GM23338 (cell line): ENCODE data around the gene SRGAP3.

ENCODE experiments used
- ETS1 ChIP-seq: IDR thresholded peaks from 2 replicates; pipeline ENCODE4 v1.6.1; 2016; ENCODE audit warnings: antibody characterized with exemption
- EZH2 ChIP-seq: fragments of 200-600 bp; sonication (generic); IDR thresholded peaks from one replicate; pipeline ENCODE4 v1.8.0; 2017; ENCODE audit warnings: antibody characterized with exemption, mild to moderate bottlenecking, low read depth; ENCODE audit not compliant: unreplicated experiment
- TF ChIP-seq, protein P1 (sequence below), 2 experiments: fragments of 200-600 bp in 1 of 2; sonication (generic) in 1 of 2; conservative IDR thresholded peaks; 2 replicates each; pipeline versions ENCODE4 v1.5.1 to v1.6.1; 2016 to 2017; ENCODE audit warnings: antibody characterized with exemption in 2 of 2, low read depth in 2 of 2, mild to moderate bottlenecking in 2 of 2, moderate library complexity in 1 of 2

DNA sequence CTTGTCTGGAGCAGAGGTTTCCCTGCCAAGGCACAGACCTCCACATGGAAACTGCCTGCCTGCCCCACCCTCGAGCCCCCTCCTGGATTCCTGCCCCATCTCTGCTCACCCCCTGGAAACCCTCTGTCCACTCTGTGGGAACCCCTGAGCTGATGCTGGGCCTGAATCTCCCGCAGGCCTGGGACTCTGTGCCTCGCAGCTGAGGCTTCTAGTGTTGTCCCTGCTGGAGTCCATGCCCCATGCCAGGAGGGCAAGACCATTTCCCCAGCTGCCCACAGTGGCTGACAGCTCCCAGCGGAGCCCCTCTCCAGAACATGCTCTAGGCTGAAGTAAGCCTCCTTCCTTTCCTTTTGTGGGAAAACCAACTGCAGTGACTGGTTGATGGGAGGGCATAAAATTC lies 46.9 kb downstream of the SRGAP3 start:
- TF ChIP-seq, protein P1, sequence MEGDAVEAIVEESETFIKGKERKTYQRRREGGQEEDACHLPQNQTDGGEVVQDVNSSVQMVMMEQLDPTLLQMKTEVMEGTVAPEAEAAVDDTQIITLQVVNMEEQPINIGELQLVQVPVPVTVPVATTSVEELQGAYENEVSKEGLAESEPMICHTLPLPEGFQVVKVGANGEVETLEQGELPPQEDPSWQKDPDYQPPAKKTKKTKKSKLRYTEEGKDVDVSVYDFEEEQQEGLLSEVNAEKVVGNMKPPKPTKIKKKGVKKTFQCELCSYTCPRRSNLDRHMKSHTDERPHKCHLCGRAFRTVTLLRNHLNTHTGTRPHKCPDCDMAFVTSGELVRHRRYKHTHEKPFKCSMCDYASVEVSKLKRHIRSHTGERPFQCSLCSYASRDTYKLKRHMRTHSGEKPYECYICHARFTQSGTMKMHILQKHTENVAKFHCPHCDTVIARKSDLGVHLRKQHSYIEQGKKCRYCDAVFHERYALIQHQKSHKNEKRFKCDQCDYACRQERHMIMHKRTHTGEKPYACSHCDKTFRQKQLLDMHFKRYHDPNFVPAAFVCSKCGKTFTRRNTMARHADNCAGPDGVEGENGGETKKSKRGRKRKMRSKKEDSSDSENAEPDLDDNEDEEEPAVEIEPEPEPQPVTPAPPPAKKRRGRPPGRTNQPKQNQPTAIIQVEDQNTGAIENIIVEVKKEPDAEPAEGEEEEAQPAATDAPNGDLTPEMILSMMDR (conservative IDR thresholded peaks at IDR 0.05; ENCODE audit: low read depth in 2 of 2): no peak
- no peak for TF ChIP-seq ETS1
- no peak for TF ChIP-seq EZH2
